ENCODE measurements around the gene STARD3.
"Not testable (repeated sequence)": the region's sequence is repeated elsewhere in the genome, so short reads cannot be mapped to it uniquely, and the experiment has no call there.

STARD3 gene

GRCh38 chr17:39711071-39711470 is 74.1 kb downstream of the STARD3 start:
- not testable (repeated sequence) for DNase-seq

DNA sequence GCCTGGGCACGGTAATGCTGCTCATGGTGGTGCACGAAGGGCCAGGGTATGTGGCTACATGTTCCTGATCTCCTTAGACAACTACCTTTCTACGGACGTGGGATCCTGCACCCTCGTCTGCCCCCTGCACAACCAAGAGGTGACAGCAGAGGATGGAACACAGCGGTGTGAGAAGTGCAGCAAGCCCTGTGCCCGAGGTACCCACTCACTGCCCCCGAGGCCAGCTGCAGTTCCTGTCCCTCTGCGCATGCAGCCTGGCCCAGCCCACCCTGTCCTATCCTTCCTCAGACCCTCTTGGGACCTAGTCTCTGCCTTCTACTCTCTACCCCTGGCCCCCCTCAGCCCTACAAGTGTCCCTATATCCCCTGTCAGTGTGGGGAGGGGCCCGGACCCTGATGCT is 74.9 kb downstream of the STARD3 start:
- no peak for DNase-seq

All from right kidney (tissue), 1 donor.